GM18520 (cell line): ENCODE results near the gene SRGN.
"Not testable (repeated sequence)": the region's sequence is repeated elsewhere in the genome, so short reads cannot be mapped to it uniquely, and the experiment has no call there.

Experiments
- ATAC-seq: cut with Tn5 transposase; IDR thresholded peaks from one replicate; pipeline ENCODE4 v1.9.1; 2021; ENCODE audit not compliant: unreplicated experiment

The SRGN gene

GRCh38 chr10:69087590-69088470 is at the start of gene SRGN:
SRGN (plus strand) TSS chr10:69088103; CDS start chr10:69088158, 55 bp downstream.
- ATAC-seq: peak; percentile 29

GRCh38 chr10:69040904-69041303 is 47.0 kb upstream of the SRGN start:
- ATAC-seq: not testable (repeated sequence)

GRCh38 chr10:69042417-69042816 is 45.5 kb upstream of the SRGN start:
- no peak for ATAC-seq

- no peak for ATAC-seq
Measured at GRCh38 chr10:69042838-69043237, 45.1 kb upstream of the SRGN start.

GRCh38 chr10:69043931-69044531 is 43.9 kb upstream of the SRGN start:
- peak; percentile 33 for ATAC-seq

- ATAC-seq: peak; percentile 1
Measured at GRCh38 chr10:69044546-69044945, 43.4 kb upstream of the SRGN start.

GRCh38 chr10:69045441-69046300 is 42.2 kb upstream of the SRGN start:
- ATAC-seq: peak; percentile 63

- ATAC-seq: no peak
Measured at GRCh38 chr10:69047111-69047832, 40.6 kb upstream of the SRGN start.

- no peak for ATAC-seq
Measured at GRCh38 chr10:69048103-69048502, 39.8 kb upstream of the SRGN start.

- ATAC-seq: no peak
Measured at GRCh38 chr10:69049566-69049961, 38.3 kb upstream of the SRGN start.

- ATAC-seq: no peak
Measured at GRCh38 chr10:69051303-69051702, 36.6 kb upstream of the SRGN start.

- ATAC-seq: no peak
Measured at GRCh38 chr10:69051710-69052487, 36.0 kb upstream of the SRGN start.

GRCh38 chr10:69052736-69053135 is 35.2 kb upstream of the SRGN start:
- no peak for ATAC-seq

- ATAC-seq: no peak
Measured at GRCh38 chr10:69055241-69055640, 32.7 kb upstream of the SRGN start.

- ATAC-seq: peak; percentile 37
Measured at GRCh38 chr10:69056129-69056528, 31.8 kb upstream of the SRGN start.

GRCh38 chr10:69056536-69057260 is 31.2 kb upstream of the SRGN start:
- no peak for ATAC-seq

GRCh38 chr10:69057261-69057950 is 30.5 kb upstream of the SRGN start:
- no peak for ATAC-seq

- ATAC-seq: no peak
Measured at GRCh38 chr10:69057951-69058297, 30.0 kb upstream of the SRGN start.
